GM12874 (cell line): ENCODE data around the gene MPDU1.

Experiments
- TF ChIP-seq, protein P1 (sequence below): IDR thresholded peaks from 2 replicates; pipeline ENCODE4 v1.5.1; 2011; ENCODE audit warnings: low read depth, mild to moderate bottlenecking, control low read depth, low read length, moderate library complexity; ENCODE audit not compliant: insufficient read depth

The MPDU1 gene

DNA sequence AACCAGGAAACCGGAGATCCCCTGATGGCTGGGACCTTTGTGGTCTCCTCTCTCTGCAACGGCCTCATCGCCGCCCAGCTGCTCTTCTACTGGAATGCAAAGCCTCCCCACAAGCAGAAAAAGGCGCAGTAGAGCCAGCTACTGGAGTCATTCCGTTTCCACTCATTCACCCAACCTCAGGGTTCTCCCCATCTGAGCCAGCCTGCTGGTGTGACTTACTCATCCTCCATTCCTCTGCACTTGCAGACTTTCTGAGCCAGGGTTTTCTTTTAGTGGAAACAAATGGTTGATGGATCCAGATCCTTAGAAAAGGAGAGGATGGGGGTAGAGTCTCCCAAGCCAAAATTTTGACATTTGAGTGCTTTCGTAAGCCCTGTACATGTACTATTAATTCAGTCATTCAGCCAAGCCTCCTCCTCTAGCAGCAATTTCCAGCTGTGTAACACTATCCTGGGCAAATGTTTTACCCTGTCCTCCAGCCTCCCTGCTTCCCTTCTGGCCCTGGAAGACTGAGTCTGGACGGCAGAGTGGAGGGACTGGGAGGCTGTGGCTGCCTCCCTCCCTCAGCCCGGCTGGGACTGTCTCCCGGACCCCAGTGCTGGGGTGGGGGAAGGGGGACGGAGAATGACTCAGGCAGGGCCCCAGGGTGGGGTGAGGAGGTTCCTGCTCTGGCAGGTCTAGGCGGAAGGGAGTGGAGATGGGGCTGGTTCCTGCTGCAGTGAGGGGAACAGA lies 3.9 kb downstream of the MPDU1 start:
- TF ChIP-seq, protein P1, sequence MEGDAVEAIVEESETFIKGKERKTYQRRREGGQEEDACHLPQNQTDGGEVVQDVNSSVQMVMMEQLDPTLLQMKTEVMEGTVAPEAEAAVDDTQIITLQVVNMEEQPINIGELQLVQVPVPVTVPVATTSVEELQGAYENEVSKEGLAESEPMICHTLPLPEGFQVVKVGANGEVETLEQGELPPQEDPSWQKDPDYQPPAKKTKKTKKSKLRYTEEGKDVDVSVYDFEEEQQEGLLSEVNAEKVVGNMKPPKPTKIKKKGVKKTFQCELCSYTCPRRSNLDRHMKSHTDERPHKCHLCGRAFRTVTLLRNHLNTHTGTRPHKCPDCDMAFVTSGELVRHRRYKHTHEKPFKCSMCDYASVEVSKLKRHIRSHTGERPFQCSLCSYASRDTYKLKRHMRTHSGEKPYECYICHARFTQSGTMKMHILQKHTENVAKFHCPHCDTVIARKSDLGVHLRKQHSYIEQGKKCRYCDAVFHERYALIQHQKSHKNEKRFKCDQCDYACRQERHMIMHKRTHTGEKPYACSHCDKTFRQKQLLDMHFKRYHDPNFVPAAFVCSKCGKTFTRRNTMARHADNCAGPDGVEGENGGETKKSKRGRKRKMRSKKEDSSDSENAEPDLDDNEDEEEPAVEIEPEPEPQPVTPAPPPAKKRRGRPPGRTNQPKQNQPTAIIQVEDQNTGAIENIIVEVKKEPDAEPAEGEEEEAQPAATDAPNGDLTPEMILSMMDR, result no peak

DNA sequence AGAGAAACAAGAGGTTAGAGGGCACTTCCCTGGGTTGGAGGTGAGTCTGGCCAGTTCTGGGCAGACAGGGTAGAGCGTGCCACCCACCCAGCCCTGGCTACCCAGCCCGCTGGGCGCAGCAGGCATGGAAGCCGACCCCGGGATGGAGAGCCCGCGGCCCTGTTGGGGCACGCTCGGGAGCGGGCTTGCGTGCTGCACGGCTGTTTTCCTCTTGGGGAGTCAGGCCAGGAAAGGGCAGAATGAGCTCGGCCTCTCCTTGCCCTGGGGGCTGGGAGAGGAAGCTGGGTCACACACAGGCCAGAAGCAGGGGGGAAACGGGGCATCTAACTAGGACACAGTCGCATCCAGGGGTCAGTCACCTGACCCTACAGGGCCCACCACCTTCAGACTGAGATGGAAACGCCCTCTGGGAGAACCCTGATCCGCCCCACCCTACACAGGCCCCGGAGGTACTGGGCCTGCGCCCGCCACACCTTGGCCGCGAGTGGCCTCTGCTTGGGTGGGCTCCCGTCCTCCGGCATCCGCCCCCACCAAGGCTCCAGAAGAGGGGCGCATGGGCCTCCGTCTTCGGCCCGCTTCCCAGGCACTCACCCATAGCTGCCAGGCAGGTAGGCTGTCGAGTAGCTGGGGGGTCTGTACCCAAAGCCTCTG lies 5.0 kb downstream of the MPDU1 start:
- TF ChIP-seq, protein P1, result no peak

DNA sequence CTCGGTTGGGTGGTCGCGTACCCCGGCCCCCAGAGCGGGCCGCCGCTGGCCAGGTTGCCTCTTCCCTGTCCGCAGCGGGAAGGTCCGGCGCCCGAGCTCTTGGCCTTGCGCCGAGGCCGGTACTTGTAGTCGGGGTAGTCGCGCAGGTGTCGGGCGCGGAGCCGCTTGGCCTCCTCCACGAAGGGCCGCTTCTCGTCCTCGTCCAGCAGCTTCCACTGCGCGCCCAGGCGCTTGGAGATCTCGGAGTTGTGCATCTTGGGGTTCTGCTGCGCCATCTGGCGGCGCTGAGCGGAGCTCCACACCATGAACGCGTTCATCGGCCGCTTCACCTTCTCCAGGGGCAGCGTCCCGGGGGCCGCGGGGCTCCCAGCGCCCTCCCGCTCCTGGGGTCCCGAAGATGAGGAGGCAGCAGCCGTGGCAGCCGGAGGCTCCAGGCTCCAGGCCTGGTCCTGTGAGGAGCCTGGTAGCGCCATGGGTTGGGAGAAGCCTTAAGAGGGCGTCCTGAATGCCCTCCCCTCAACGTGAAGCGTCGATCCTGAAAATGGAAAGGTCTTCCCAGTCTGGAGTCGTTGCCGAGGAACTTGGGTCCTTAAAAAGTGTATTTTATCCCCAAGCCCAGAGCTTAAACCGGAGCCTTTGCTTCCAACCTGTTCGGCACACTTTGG lies 5.7 kb downstream of the MPDU1 start:
- TF ChIP-seq, protein P1, result peak; percentile 74

DNA sequence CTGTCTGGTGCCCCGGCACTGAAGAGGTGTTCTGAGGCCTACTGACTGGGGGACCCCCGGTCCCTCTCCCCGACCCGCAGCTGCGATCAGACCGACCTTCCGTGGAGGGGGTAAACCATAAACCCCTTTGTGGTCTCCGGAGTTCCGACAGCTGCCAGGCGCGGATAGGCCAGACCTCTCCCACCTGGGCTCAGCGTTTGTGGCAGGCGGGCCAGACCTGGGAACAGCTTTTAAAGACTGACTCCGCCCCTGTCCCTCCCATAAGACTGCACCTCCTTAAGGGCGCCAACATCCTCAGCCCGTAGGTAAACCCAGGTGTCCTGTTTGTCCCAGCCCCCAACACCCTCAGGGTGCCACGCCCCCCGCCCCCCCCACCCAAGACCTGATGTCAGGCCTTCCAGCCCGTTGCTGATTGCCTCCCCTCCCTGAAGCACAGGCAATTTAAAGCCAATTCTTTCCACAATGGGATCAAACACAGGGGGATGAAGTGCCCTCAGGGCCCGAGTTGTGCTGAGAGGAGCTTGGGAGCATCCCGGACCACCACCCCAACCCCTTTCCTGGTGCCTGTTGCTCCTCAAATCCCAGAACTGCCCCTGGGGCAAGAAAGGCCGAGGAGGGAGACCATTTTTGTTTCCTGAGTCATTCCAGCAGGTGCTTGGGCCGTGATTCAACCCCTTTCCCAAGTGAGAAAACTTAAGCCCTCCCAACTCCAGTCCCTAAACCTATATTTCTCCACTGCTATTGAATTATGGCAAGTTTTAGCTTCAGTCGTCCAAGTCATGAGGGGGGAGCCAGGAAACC lies 6.4 kb downstream of the MPDU1 start, which contains the start of gene SOX15:
Gene SOX15, minus strand, starts transcription at position 204 of the 801 bp plus-strand sequence. CDS start 418 bp downstream, outside the sequence.
- TF ChIP-seq, protein P1, result no peak

DNA sequence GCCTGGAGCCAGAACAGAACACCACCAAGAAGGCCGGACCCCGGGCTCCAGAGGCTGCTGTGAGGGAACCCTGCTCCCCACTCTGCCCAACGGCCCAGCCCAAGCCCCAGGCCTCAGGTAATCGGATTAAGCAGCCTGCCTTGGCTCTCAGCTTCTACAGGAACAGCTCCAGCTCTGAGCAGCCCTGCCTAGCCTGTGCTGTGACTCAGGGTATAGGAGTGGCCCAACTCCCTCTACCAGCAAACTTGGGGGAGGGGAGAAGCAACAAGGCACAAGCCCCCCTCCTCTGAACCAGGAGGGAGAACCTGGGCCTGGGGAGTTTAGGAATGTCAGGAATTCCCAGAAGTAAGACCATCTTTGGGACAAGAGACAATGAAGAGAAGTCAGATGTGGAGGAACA lies 7.1 kb downstream of the MPDU1 start:
- TF ChIP-seq, protein P1, result no peak

DNA sequence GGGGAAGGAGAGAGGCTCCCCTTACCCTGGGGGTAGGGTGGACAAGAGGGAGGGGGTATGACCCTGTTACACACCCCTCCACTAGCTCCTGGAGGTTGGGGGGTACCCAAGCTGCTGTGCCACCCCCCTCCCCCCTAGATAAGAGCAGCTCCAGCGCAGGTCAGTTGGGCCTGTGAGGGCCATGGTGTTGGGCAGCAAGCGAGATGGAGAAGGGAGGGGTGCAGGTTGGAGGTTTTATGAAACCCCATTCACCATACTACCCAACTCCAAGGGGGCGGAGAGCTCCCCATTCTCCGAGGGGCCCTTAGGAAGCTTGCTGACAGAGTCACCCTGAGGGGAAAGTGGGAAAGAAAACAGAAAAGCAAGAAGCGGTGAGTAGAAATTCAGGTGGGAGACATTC lies 7.9 kb downstream of the MPDU1 start:
- TF ChIP-seq, protein P1, result no peak
